HL-60 (cell line): ENCODE measurements around the gene HOXB7.

Experiments
- DNase-seq, 2 experiments: peaks; one replicate each; pipeline ENCODE4 v3.0.0-alpha.2; 2010 to 2020; ENCODE audit warnings: low read depth in 1 of 2, low spot score in 1 of 2
- H3K27ac ChIP-seq: fragments of 250-450 bp; sonication (Bioruptor Pico); replicated peaks from 2 replicates; pipeline ENCODE4 v1.5.1; 2020; ENCODE audit warnings: mild to moderate bottlenecking, moderate library complexity
- H3K27me3 ChIP-seq: fragments of 250-450 bp; sonication (Bioruptor Pico); 2 replicates; pipeline ENCODE4 v1.5.1; 2021; ENCODE audit warnings: mild to moderate bottlenecking, moderate library complexity; ENCODE audit not compliant: insufficient read depth, poor library complexity, severe bottlenecking
- H3K4me3 ChIP-seq: replicated peaks from 2 replicates; pipeline ENCODE4 v1.5.1; 2011; ENCODE audit warnings: mild to moderate bottlenecking, control low read depth, low read length; ENCODE audit not compliant: insufficient read depth
- GABPA ChIP-seq: IDR thresholded peaks from 2 replicates; pipeline ENCODE4 v1.6.1; 2012; ENCODE audit warnings: low read depth
- POLR2AphosphoS5 ChIP-seq: IDR thresholded peaks from 2 replicates; pipeline ENCODE4 v1.6.1; 2012; ENCODE audit warnings: low read depth
- SPI1 ChIP-seq: IDR thresholded peaks from 2 replicates; pipeline ENCODE4 v1.6.1; 2012; ENCODE audit warnings: low read depth, mild to moderate bottlenecking, borderline replicate concordance
- TF ChIP-seq, protein P1 (sequence below): IDR thresholded peaks from 2 replicates; pipeline ENCODE4 v1.6.1; 2012; ENCODE audit warnings: low read depth; ENCODE audit not compliant: insufficient replicate concordance
- TF ChIP-seq, protein P2 (sequence below): IDR thresholded peaks from one replicate; pipeline ENCODE4 v1.5.1; 2011; ENCODE audit warnings: low read length, control low read depth, inconsistent platforms; ENCODE audit not compliant: insufficient read depth

HOXB7 gene

DNA sequence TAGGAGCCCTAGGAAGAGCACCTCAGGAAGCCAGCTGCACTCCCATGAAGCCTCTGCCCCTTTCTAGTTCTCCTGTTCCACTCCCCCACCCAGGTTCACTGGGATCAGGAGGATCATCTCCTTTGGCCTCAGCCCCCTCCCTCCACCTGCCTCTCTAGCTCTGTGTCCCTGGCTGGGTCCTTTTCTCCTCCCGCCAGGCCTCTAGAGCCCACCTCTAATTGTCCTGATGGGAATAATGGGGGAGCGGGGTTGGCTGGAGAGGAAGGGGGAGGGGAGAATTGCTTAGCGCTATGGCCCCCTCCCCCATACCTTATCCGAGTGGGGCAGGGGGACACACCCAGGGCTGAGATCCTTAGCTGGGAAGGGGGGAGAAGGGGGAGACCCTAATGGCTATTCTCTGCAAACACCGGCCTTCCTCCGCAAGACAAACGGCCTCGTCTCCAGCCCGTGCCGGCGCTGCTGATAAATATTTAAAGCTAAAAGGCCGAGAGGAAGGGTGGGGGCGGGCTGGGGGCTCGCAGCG, 997 bp downstream of the HOXB7 start:
- TF ChIP-seq POLR2AphosphoS5 (no peak), SPI1 (no peak), GABPA (no peak)
- TF ChIP-seq, protein P1, sequence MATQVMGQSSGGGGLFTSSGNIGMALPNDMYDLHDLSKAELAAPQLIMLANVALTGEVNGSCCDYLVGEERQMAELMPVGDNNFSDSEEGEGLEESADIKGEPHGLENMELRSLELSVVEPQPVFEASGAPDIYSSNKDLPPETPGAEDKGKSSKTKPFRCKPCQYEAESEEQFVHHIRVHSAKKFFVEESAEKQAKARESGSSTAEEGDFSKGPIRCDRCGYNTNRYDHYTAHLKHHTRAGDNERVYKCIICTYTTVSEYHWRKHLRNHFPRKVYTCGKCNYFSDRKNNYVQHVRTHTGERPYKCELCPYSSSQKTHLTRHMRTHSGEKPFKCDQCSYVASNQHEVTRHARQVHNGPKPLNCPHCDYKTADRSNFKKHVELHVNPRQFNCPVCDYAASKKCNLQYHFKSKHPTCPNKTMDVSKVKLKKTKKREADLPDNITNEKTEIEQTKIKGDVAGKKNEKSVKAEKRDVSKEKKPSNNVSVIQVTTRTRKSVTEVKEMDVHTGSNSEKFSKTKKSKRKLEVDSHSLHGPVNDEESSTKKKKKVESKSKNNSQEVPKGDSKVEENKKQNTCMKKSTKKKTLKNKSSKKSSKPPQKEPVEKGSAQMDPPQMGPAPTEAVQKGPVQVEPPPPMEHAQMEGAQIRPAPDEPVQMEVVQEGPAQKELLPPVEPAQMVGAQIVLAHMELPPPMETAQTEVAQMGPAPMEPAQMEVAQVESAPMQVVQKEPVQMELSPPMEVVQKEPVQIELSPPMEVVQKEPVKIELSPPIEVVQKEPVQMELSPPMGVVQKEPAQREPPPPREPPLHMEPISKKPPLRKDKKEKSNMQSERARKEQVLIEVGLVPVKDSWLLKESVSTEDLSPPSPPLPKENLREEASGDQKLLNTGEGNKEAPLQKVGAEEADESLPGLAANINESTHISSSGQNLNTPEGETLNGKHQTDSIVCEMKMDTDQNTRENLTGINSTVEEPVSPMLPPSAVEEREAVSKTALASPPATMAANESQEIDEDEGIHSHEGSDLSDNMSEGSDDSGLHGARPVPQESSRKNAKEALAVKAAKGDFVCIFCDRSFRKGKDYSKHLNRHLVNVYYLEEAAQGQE = no peak
- TF ChIP-seq, protein P2, sequence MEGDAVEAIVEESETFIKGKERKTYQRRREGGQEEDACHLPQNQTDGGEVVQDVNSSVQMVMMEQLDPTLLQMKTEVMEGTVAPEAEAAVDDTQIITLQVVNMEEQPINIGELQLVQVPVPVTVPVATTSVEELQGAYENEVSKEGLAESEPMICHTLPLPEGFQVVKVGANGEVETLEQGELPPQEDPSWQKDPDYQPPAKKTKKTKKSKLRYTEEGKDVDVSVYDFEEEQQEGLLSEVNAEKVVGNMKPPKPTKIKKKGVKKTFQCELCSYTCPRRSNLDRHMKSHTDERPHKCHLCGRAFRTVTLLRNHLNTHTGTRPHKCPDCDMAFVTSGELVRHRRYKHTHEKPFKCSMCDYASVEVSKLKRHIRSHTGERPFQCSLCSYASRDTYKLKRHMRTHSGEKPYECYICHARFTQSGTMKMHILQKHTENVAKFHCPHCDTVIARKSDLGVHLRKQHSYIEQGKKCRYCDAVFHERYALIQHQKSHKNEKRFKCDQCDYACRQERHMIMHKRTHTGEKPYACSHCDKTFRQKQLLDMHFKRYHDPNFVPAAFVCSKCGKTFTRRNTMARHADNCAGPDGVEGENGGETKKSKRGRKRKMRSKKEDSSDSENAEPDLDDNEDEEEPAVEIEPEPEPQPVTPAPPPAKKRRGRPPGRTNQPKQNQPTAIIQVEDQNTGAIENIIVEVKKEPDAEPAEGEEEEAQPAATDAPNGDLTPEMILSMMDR = no peak
- DNase-seq = no peak
- Histone ChIP-seq H3K27me3 (peaks cover 66% of the 10 kb centered on the region), H3K27ac (no peak overlapping the region), H3K4me3 (no peak overlapping the region)

DNA sequence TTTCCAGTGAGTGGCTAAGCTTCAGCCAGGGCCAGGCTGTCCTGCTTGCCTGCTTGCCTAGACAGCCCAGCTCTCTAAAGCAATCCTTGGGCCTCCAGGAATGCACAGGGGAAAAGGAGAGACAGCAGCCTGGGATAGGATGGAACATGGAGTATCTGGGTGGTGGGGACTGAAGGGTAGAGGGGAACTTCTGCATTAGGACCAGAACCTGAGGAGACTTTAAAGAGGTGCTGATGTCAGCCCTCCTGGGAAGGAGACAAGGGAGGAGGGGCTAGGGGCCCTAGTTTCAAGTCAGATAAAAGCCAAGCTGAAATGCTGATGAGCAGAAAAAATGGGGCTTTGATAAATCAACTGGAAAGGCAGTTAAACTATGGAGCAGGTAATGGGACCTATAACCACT, 1.8 kb downstream of the HOXB7 start:
- H3K27me3 ChIP-seq = peaks cover 69% of the 10 kb centered on the region
- TF ChIP-seq GABPA = no peak
- TF ChIP-seq, protein P2 = no peak
- TF ChIP-seq POLR2AphosphoS5 = no peak
- no peak for TF ChIP-seq SPI1
- TF ChIP-seq, protein P1 = no peak
- no peak overlapping the region for H3K27ac ChIP-seq
- no peak overlapping the region for H3K4me3 ChIP-seq
- no peak for DNase-seq

DNA sequence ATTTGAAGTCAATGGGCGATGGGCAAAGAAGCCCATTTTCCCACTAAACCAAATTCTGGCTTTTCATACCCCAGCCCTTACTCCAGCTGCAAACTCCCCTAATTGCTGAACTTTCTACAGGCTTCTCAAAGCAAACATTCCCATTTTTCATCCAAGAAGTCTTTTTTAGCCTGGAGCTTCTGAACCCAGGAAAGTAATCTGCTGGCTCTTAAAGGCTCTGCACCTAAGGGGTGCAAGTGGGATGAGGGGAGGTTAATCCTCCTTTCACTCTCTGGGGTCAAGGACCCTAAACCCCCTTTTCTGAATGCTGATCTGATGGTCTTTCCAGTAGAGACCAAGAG, 2.4 kb downstream of the HOXB7 start:
- TF ChIP-seq POLR2AphosphoS5 = no peak
- TF ChIP-seq, protein P1 = no peak
- no peak for TF ChIP-seq GABPA
- TF ChIP-seq SPI1 = no peak
- TF ChIP-seq, protein P2 = no peak
- Histone ChIP-seq H3K4me3 (no peak overlapping the region), H3K27ac (no peak overlapping the region), H3K27me3 (peaks cover 69% of the 10 kb centered on the region)
- no peak for DNase-seq
